Fibroblast of pulmonary artery (primary cell): Measurements from ENCODE around the gene RESP18.

ENCODE experiments used
- DNase-seq: peaks from one replicate; pipeline ENCODE4 v3.0.0-alpha.2; 2010; ENCODE audit warnings: low read depth
- H3K4me3 ChIP-seq: replicated peaks from 2 replicates; pipeline ENCODE4 v1.5.1; 2011; ENCODE audit warnings: low read depth, mild to moderate bottlenecking, control low read depth, low read length, moderate library complexity
- CTCF ChIP-seq: IDR thresholded peaks from 2 replicates; pipeline ENCODE4 v1.5.1; 2011; ENCODE audit warnings: mild to moderate bottlenecking, control low read depth, low read length, inconsistent platforms; ENCODE audit errors: missing control alignments

RESP18 gene

DNA sequence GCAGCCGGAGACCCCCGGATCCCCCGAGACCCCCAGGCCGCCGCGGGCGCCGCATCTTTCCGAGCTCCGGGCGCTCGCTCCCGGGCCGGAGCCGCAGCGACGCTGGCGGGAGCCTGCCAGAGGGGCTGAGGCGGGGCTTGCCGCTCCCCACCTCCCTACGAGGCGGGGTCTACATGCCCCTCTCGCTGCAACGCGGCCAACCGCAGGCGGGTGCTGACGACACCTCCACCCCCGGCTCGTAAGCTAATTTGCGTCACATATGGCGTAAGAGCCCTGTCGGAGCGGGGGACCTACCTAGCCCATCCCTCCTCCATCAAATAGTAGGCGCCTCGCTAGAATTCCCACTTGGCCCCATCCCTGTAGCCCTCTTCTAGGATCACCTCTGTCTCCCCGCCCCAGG is 23.3 kb downstream of the RESP18 start, which contains the start of gene PTPRN:
Gene PTPRN, minus strand, starts transcription at position 124 of the 400 bp plus-strand sequence. Its CDS starts 69 bp downstream, at position 55.
- no peak for TF ChIP-seq CTCF
- DNase-seq = peak; percentile 53

DNA sequence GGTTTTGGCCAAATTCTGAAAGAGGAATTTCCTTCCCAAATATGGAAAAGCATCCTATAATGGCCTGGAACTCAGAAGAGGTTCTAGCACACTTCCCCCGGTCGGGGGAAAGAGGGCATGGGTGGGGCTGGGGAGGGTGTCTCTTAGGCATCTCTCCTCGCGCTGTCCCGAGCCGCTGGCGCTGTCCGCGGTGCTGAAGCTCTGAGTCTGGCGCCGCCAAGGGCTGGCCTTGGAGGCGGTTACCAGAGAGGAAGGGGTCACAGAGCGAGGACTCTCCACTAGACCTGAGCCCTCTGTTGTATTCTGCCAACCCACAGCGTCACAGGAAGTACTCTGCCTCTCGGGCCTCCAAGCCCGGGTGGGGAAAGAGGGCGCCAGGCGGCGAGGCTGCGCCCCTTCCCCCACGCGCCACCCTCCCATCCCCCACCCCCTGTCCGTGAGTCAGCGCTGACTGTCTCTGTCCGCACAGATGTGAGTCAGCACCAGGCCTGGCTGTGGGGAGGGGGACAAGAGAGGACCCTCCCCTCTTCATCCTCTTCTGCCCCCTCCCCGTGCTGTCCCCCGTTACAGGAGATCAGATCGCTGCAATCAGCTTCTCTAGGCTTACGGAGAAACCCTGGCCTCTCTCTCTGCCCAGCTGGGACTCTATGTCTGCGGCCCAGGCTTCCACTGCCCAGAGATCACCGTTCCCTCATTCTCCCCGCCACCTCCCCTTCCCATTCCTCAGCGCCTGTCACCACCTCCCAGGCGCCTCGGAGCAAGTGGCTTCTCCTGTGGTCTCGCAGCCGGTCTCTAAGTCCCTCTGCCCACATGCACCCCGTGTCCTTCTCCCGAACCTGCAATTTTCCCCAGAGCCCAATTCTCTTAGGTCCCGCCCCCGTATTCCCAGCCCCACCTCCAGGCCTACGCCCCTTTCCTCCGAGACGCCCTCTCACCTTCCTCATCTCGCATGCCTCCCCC is 24.1 kb downstream of the RESP18 start:
- no peak for TF ChIP-seq CTCF
- peak overlapping the region; percentile 29 for H3K4me3 ChIP-seq
- peak; percentile 70 for DNase-seq

More for the DNA sequence above, 23.3 kb downstream of the RESP18 start, which contains the start of gene PTPRN:
- peak within 1 kb of the TSS; percentile 29 for H3K4me3 ChIP-seq

GRCh38 chr2:219306047-219306446 is 26.5 kb downstream of the RESP18 start:
- DNase-seq = no peak
- TF ChIP-seq CTCF = no peak
- no peak overlapping the region for H3K4me3 ChIP-seq

DNA sequence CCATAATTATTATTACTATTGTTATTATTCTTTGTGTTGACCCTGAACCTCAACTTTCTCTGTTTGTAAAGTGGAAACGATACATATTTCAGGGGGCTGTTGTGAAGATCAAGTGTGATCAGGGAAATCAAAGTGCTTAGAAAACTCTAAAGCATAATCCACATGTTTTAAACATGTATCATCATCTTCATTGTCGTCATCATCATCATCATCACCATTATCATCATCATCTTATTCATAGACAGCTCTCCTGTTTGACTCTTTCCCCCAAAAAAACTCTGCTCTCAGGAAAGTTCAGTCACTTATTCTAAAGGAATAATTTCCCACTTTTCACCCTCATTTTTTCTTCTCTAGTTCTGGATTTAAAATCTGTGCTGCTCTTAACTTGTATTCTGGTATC is 28.3 kb downstream of the RESP18 start:
- no peak for DNase-seq
- TF ChIP-seq CTCF = no peak
- H3K4me3 ChIP-seq = no peak overlapping the region

DNA sequence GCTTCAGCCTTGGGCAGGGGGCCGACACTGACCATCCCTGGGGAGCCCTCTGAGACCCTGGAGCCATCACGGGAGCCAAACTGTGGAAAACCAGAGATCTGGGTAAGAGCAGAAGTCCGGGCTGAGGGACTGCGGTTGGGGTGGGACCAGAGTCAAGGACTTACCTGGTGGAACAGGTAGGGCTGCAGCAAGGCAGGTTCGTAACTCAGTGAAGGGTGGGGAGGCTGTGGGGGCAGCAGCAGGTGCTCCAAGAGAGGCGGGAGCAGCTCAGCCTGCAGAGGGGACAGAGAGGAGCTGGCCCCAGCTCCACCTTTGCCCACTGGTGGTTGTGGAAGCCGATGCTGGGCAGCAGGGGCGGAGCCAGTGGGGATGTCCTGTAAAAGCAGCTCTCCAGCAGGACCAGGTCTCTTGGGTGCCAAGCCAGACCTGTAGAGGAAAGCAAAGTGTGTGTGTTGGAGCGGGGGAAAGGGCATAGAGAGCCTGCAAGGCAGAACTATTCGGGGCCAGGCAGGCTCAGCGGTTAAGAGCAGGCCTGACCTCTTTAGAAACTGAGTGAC is 30.1 kb downstream of the RESP18 start:
- DNase-seq = no peak
- TF ChIP-seq CTCF = no peak
- H3K4me3 ChIP-seq = no peak overlapping the region

GRCh38 chr2:219300022-219300421 is 32.5 kb downstream of the RESP18 start:
- DNase-seq = no peak
- no peak overlapping the region for H3K4me3 ChIP-seq
- TF ChIP-seq CTCF = no peak
